Measurements from ENCODE around the gene FNDC3B. TPM values are rescaled to one million over a fixed set of nuclear protein-coding genes. Genes with fewer than 3 reads are reported as not detected.

The FNDC3B gene
- total RNA-seq, 1 experiment from 2014 or later = 173 TPM

DNA sequence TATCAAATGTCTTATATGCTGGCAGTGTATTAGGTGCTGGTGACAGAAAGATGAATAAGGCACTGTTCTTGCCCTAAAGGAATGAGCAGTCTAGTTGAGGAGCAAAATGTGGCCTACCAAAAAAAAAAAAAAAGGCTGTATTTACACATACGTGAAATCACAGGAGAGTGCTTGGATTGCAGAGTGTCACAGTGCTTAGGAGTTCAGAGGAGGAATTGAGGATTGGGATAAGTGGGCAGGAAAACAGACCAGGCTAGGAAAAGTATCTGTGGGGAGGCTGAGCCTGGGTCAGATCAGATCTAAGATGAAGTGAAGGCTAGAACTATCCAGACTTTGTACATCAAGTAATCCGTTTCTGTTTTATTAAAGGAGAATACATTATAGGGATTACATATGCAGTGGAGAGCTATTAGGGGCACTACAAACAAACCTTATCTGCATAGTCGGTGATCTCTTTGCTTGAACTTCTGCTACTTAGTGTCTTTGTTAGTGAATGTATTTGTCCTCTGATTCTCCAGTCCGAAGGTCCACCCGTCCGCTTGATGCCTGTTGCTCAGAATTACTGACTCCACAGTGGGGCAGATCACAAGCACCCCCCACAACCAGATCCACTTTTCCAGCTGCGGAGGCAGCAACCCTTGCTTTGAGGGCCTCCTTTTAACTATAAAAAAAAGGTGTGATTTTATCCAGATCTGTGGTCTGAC is 80.0 kb downstream of the FNDC3B start:
- no peak for DNase-seq (ENCODE audit: low read depth, low spot score)
- H3K4me3 ChIP-seq (ENCODE audit: low read depth in 2 of 2, low read length in 2 of 2) = no peak overlapping the region
- in situ Hi-C loops (cut with HindIII; ENCODE audit: low pct_unique_long_range_greater_than_20kb, low sequenced_read_pairs) (no loop called here), intact Hi-C loops (cut with micrococcal nuclease; ENCODE audit: unreplicated experiment) (no loop called here)
- peaks cover 7% of the 10 kb centered on the region; the same call in 1 of the 2 replicates for H3K36me3 ChIP-seq (ENCODE audit: control insufficient read depth, insufficient read depth, low read length)
- H3K27ac ChIP-seq (ENCODE audit: low read length) = 0 out of 2 replicates have a peak overlapping the region, but pooled peaks have one; percentile 41
- peak; percentile 35; the same call in 1 of the 2 replicates for ATAC-seq
- peaks cover 2% of the 10 kb centered on the region for H3K4me1 ChIP-seq (ENCODE audit: control insufficient read depth, insufficient read depth, low read length)
- CTCF ChIA-PET = no interaction called here
- H3K27me3 ChIP-seq (ENCODE audit: control insufficient read depth, insufficient read depth, low read length) = no peaks in the 10 kb centered on the region
- BruUV-seq (replicated peaks) = no TSS peak
- POLR2A ChIA-PET = interaction anchor here (0.6 kb wide), 1 partner anchor 10 kb away, joined by 3 read pairs; no protein-coding TSS in a partner anchor
- TF ChIP-seq SIN3A (IDR thresholded peaks at IDR 0.05; ENCODE audit: borderline replicate concordance, insufficient read depth, low read depth, low read length) = no peak
- TF ChIP-seq TCF7L2 (IDR thresholded peaks at IDR 0.05; ENCODE audit: low read depth, low read length) = no peak
- TF ChIP-seq, protein P1, sequence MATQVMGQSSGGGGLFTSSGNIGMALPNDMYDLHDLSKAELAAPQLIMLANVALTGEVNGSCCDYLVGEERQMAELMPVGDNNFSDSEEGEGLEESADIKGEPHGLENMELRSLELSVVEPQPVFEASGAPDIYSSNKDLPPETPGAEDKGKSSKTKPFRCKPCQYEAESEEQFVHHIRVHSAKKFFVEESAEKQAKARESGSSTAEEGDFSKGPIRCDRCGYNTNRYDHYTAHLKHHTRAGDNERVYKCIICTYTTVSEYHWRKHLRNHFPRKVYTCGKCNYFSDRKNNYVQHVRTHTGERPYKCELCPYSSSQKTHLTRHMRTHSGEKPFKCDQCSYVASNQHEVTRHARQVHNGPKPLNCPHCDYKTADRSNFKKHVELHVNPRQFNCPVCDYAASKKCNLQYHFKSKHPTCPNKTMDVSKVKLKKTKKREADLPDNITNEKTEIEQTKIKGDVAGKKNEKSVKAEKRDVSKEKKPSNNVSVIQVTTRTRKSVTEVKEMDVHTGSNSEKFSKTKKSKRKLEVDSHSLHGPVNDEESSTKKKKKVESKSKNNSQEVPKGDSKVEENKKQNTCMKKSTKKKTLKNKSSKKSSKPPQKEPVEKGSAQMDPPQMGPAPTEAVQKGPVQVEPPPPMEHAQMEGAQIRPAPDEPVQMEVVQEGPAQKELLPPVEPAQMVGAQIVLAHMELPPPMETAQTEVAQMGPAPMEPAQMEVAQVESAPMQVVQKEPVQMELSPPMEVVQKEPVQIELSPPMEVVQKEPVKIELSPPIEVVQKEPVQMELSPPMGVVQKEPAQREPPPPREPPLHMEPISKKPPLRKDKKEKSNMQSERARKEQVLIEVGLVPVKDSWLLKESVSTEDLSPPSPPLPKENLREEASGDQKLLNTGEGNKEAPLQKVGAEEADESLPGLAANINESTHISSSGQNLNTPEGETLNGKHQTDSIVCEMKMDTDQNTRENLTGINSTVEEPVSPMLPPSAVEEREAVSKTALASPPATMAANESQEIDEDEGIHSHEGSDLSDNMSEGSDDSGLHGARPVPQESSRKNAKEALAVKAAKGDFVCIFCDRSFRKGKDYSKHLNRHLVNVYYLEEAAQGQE (IDR thresholded peaks at IDR 0.05; ENCODE audit: insufficient read depth in 1 of 2, low read depth in 2 of 2, low read length in 1 of 2) = no peak
- TF ChIP-seq, protein P2, sequence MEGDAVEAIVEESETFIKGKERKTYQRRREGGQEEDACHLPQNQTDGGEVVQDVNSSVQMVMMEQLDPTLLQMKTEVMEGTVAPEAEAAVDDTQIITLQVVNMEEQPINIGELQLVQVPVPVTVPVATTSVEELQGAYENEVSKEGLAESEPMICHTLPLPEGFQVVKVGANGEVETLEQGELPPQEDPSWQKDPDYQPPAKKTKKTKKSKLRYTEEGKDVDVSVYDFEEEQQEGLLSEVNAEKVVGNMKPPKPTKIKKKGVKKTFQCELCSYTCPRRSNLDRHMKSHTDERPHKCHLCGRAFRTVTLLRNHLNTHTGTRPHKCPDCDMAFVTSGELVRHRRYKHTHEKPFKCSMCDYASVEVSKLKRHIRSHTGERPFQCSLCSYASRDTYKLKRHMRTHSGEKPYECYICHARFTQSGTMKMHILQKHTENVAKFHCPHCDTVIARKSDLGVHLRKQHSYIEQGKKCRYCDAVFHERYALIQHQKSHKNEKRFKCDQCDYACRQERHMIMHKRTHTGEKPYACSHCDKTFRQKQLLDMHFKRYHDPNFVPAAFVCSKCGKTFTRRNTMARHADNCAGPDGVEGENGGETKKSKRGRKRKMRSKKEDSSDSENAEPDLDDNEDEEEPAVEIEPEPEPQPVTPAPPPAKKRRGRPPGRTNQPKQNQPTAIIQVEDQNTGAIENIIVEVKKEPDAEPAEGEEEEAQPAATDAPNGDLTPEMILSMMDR (IDR thresholded peaks at IDR 0.05) = no peak
- no peak for TF ChIP-seq POLR2AphosphoS5 (IDR thresholded peaks at IDR 0.05; ENCODE audit: low read depth, low read length)
- no peaks in the 10 kb centered on the region for H3K9me3 ChIP-seq (ENCODE audit: control insufficient read depth, insufficient read depth, low read depth, low read length)

DNA sequence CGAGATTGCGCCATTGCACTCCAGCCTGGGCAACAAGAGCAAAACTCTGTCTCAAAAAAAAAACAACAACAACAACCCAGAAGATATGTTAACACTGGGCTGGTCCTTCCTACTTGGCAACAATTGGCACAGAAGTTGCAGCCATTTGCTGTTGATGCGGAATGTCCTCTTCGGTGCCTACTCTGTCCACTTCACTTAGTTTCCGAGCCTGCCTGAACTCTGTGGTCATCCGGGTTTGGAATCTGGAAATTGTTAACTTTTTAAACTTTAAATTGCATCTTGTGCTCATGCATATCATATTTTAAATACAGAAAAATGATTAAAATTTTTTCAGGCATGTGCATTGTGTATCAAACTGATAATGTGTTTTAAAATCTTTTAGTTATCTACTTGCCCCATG is 81.5 kb downstream of the FNDC3B start:
- Histone ChIP-seq H3K4me3 (ENCODE audit: low read depth in 2 of 2, low read length in 2 of 2) (no peak overlapping the region), H3K27me3 (ENCODE audit: control insufficient read depth, insufficient read depth, low read length) (no peaks in the 10 kb centered on the region), H3K36me3 (ENCODE audit: control insufficient read depth, insufficient read depth, low read length) (peaks cover 9% of the 10 kb centered on the region; the same call in 1 of the 2 replicates), H3K27ac (ENCODE audit: low read length) (no peak overlapping the region), H3K4me1 (ENCODE audit: control insufficient read depth, insufficient read depth, low read length) (peaks cover 17% of the 10 kb centered on the region), H3K9me3 (ENCODE audit: control insufficient read depth, insufficient read depth, low read depth, low read length) (no peaks in the 10 kb centered on the region)
- BruUV-seq (replicated peaks) = no TSS peak
- ChIA-PET CTCF (no interaction called here), POLR2A (no interaction called here)
- no peak for DNase-seq (ENCODE audit: low read depth, low spot score)
- in situ Hi-C loops (cut with HindIII; ENCODE audit: low pct_unique_long_range_greater_than_20kb, low sequenced_read_pairs) = no loop called here
- intact Hi-C loops (cut with micrococcal nuclease; ENCODE audit: unreplicated experiment) = no loop called here
- ATAC-seq = no peak
- TF ChIP-seq, protein P2 (IDR thresholded peaks at IDR 0.05) = no peak
- TF ChIP-seq, protein P1 (IDR thresholded peaks at IDR 0.05; ENCODE audit: insufficient read depth in 1 of 2, low read depth in 2 of 2, low read length in 1 of 2) = no peak
- TF ChIP-seq SIN3A (IDR thresholded peaks at IDR 0.05; ENCODE audit: borderline replicate concordance, insufficient read depth, low read depth, low read length) (no peak), TCF7L2 (IDR thresholded peaks at IDR 0.05; ENCODE audit: low read depth, low read length) (no peak), POLR2AphosphoS5 (IDR thresholded peaks at IDR 0.05; ENCODE audit: low read depth, low read length) (no peak)
